ENCODE data around the gene UBAC2. TPM values are rescaled to one million over a fixed set of nuclear protein-coding genes. Genes with fewer than 3 reads are reported as not detected.

Gene UBAC2
- total RNA-seq, 4 donors from 2014 or later, result 51.0 to 71.5 (median 61.1) TPM

DNA sequence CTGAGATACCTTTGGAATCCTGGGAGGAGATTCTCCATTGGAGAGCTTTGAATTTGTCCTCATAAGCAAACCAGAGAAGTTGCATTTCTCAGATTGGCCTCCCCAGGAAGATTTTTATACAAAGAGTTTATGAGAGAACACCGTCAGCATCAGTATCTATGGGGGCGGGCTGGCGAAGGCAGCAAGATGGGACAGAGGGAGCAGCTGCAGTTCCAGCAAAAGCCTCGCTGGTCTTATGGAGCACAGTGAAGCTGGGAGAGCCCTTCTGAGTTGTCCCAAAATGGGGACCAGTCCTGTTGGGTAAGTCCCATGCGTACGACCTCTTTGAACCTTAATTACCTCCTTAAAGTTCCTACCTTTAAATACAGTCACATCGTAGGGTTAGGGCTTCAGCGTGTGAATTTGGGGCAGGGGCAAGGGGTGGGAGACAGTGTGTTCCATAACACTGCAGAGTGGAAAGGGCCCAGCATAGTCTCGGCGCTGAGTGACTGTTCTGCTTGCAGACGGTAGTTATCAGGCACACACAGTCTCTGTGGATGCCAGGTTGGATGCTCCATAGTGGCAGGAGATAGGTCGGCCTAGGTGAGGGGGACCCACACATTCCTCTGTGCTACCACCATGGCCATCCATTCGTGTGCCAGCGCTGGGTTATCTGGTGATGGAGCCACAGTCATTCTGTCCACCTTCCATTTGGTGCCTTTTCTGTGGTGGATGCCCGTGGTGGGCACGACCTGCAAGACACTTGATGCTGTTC, 141.5 kb downstream of the UBAC2 start:
- Histone ChIP-seq H3K36me3 (peaks cover 0 to 38% of the 10 kb centered on the region in 2 donors), H3K27me3 (no peaks in the 10 kb centered on the region), H3K9me3 (no peaks in the 10 kb centered on the region), H3K4me1 (peaks cover 0 to 4% of the 10 kb centered on the region in 2 donors), H3K27ac (no peak overlapping the region), H3K4me3 (no peak overlapping the region)
- ATAC-seq (no peak), DNase-seq (no peak)
- TF ChIP-seq, protein P1, sequence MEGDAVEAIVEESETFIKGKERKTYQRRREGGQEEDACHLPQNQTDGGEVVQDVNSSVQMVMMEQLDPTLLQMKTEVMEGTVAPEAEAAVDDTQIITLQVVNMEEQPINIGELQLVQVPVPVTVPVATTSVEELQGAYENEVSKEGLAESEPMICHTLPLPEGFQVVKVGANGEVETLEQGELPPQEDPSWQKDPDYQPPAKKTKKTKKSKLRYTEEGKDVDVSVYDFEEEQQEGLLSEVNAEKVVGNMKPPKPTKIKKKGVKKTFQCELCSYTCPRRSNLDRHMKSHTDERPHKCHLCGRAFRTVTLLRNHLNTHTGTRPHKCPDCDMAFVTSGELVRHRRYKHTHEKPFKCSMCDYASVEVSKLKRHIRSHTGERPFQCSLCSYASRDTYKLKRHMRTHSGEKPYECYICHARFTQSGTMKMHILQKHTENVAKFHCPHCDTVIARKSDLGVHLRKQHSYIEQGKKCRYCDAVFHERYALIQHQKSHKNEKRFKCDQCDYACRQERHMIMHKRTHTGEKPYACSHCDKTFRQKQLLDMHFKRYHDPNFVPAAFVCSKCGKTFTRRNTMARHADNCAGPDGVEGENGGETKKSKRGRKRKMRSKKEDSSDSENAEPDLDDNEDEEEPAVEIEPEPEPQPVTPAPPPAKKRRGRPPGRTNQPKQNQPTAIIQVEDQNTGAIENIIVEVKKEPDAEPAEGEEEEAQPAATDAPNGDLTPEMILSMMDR (IDR thresholded peaks at IDR 0.05 in 4 of 5, conservative IDR thresholded peaks at IDR 0.05 in 1 of 5), result no peak
- TF ChIP-seq POLR2A (IDR thresholded peaks at IDR 0.05), result no peak
- in situ Hi-C loops (cut with MboI; ENCODE audit: low sequenced_read_pairs in 4 of 4), result no loop called here
- intact Hi-C loops (cut with DNase I; ENCODE audit: low total_unique reads), result no loop called here

DNA sequence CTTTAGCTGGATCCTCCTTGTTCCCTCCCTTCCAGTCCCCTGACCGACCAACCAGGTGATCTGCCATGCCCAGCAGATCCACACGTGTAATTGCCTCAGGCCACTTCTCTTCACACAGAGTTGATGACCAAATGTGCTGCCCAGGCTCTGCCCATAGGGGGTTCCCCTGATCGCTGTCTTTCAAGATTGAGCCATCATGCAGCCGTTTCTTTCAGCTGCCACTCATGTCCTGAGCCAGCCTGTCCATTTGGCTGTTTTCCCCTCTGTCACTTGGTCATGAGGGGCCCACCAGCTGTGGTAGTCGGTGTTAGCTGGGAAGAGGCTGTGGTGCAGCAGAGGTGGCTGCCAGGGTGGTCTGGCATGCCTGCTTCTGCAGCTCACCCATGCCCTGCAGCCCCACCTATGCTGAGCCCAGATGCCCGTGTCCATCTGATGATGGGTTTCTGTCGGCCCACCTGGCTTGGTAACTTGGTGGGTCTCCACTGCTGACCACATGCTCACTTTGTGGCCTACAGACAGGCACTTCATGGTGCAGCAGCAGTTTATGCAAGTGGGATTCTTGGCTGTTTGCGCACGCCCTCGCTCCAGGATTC, 142.2 kb downstream of the UBAC2 start:
- H3K9me3 ChIP-seq, result no peaks in the 10 kb centered on the region
- in situ Hi-C loops (cut with MboI; ENCODE audit: low sequenced_read_pairs in 4 of 4) (no loop called here), intact Hi-C loops (cut with DNase I; ENCODE audit: low total_unique reads) (no loop called here)
- no peak overlapping the region for H3K4me3 ChIP-seq
- peaks cover 0 to 38% of the 10 kb centered on the region in 2 donors for H3K36me3 ChIP-seq
- peaks cover 0 to 9% of the 10 kb centered on the region in 2 donors for H3K4me1 ChIP-seq
- no peaks in the 10 kb centered on the region for H3K27me3 ChIP-seq
- ATAC-seq, result no peak
- TF ChIP-seq POLR2A (IDR thresholded peaks at IDR 0.05), result no peak
- TF ChIP-seq, protein P1 (IDR thresholded peaks at IDR 0.05 in 4 of 5, conservative IDR thresholded peaks at IDR 0.05 in 1 of 5), result no peak
- H3K27ac ChIP-seq, result no peak overlapping the region
- no peak for DNase-seq

DNA sequence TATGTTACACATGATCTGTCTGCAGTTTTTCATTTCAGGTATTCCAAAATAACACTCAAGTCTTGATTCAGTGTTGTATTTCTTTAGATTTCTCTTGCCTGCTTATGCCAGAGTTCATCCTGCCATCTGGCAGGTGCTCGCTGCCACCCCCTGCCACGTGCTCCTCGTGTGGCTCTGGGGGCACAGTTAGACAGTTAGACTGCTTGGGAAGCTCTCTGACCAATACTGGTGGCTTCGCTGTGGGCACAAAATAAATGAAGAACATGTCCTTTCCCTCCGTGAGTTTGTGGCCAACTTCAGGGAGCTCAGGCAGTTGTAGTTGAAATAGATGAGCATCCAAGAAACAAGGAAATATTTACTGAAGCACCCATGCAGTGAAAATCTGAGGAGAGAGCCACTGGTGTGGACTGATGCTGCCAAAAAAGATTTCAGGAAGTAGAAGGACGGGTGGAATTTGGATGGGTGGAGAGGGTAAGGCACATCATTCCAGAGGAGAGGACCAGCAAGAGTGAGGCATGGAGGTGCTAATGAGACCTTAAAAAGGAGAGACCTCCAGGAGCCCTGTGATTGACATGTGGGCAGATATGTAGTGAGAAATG, 144.1 kb downstream of the UBAC2 start:
- no peaks in the 10 kb centered on the region for H3K27me3 ChIP-seq
- H3K4me3 ChIP-seq, result no peak overlapping the region
- peaks cover 0 to 13% of the 10 kb centered on the region in 2 donors for H3K4me1 ChIP-seq
- intact Hi-C loops (cut with DNase I; ENCODE audit: low total_unique reads), result no loop called here
- H3K27ac ChIP-seq, result no peak overlapping the region
- no peaks in the 10 kb centered on the region for H3K9me3 ChIP-seq
- in situ Hi-C loops (cut with MboI; ENCODE audit: low sequenced_read_pairs in 4 of 4), result no loop called here
- peaks cover 0 to 34% of the 10 kb centered on the region in 2 donors for H3K36me3 ChIP-seq
- TF ChIP-seq, protein P1 (IDR thresholded peaks at IDR 0.05 in 4 of 5, conservative IDR thresholded peaks at IDR 0.05 in 1 of 5), result no peak
- no peak for TF ChIP-seq POLR2A (IDR thresholded peaks at IDR 0.05)
- DNase-seq, result no peak
- ATAC-seq, result no peak

DNA sequence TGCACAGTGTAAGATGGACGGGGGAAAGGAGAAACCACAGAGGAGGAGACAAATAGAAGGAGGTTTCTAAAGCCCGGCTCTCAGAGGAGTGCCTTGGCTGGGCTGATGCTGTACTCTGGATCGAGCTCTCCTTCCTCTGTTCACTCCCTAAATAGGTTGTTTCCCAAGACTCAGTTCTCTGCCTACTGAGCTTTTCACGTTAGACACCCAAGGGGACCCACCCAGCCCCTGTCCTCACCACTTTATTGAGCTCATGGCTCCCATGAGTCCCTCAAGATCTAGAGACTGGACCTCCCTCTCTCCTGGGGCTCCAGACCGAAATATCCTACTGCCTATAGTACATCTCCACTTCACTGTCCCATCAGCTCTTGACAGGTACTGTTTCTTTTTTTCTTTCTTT, 144.7 kb downstream of the UBAC2 start:
- peaks cover 0 to 13% of the 10 kb centered on the region in 2 donors for H3K4me1 ChIP-seq
- DNase-seq (no peak), ATAC-seq (no peak)
- H3K27me3 ChIP-seq, result no peaks in the 10 kb centered on the region
- no peaks in the 10 kb centered on the region for H3K9me3 ChIP-seq
- intact Hi-C loops (cut with DNase I; ENCODE audit: low total_unique reads) (no loop called here), in situ Hi-C loops (cut with MboI; ENCODE audit: low sequenced_read_pairs in 4 of 4) (no loop called here)
- TF ChIP-seq POLR2A (IDR thresholded peaks at IDR 0.05), result no peak
- TF ChIP-seq, protein P1 (IDR thresholded peaks at IDR 0.05 in 4 of 5, conservative IDR thresholded peaks at IDR 0.05 in 1 of 5), result no peak
- no peak overlapping the region for H3K4me3 ChIP-seq
- H3K27ac ChIP-seq, result no peak overlapping the region
- peaks cover 0 to 31% of the 10 kb centered on the region in 2 donors for H3K36me3 ChIP-seq
